CD4-positive, alpha-beta T cell treated with Interferon alpha-2 for 1 hour (primary cell): ENCODE measurements around the gene RBM44.
"Not testable (repeated sequence)": the region's sequence is repeated elsewhere in the genome, so short reads cannot be mapped to it uniquely, and the experiment has no call there.

Source experiments
- DNase-seq, 2 donors: peaks; one replicate each; pipeline ENCODE4 v3.0.0-alpha.2; 2020 to 2022

Gene RBM44

GRCh38 chr2:237858294-237859081, 59.9 kb downstream of the RBM44 start:
- peak; percentile 45 to 62 for DNase-seq

- no peak for DNase-seq
These were observed 60.5 kb downstream of the RBM44 start for GRCh38 chr2:237859082-237859433.

- DNase-seq: no peak
These were observed 61.1 kb downstream of the RBM44 start, which contains the start of gene RAMP1 for GRCh38 chr2:237859533-237860272. RAMP1 (plus strand) TSS chr2:237859623; CDS start chr2:237859676, 53 bp downstream.

GRCh38 chr2:237860273-237860935, 61.8 kb downstream of the RBM44 start:
- DNase-seq: no peak

- no peak for DNase-seq
These were observed 63.4 kb downstream of the RBM44 start for GRCh38 chr2:237861875-237862527.

GRCh38 chr2:237862528-237862895, 63.9 kb downstream of the RBM44 start:
- DNase-seq: no peak

GRCh38 chr2:237863102-237863511, 64.5 kb downstream of the RBM44 start:
- no peak for DNase-seq

GRCh38 chr2:237863689-237864443, 65.3 kb downstream of the RBM44 start:
- DNase-seq: no peak

- no peak for DNase-seq
These were observed 65.9 kb downstream of the RBM44 start for GRCh38 chr2:237864444-237864931.

GRCh38 chr2:237864940-237865622, 66.5 kb downstream of the RBM44 start:
- DNase-seq: no peak

- DNase-seq: no peak
These were observed 67.1 kb downstream of the RBM44 start for GRCh38 chr2:237865623-237866041.

- no peak for DNase-seq
These were observed 67.6 kb downstream of the RBM44 start for GRCh38 chr2:237866101-237866621.

GRCh38 chr2:237867465-237867864, 68.9 kb downstream of the RBM44 start:
- DNase-seq: no peak

- not testable (repeated sequence) for DNase-seq
These were observed 69.5 kb downstream of the RBM44 start for GRCh38 chr2:237868074-237868473.

GRCh38 chr2:237868631-237869342, 70.2 kb downstream of the RBM44 start:
- no peak for DNase-seq

GRCh38 chr2:237869343-237870102, 70.9 kb downstream of the RBM44 start:
- no peak for DNase-seq

- no peak for DNase-seq
These were observed 71.5 kb downstream of the RBM44 start for GRCh38 chr2:237870126-237870525.

GRCh38 chr2:237870754-237871651, 72.4 kb downstream of the RBM44 start:
- no peak for DNase-seq
